GM20000 (cell line): ENCODE data around the gene CCDC27.

Source experiments
- DNase-seq: peaks from one replicate; pipeline ENCODE4 v3.0.0; 2012; ENCODE audit warnings: low spot score
- TF ChIP-seq, protein P1 (sequence below): IDR thresholded peaks from 2 replicates; pipeline ENCODE4 v1.5.1; 2012; ENCODE audit warnings: mild to moderate bottlenecking, control low read depth; ENCODE audit errors: extremely low read depth, missing control alignments

The CCDC27 gene

DNA sequence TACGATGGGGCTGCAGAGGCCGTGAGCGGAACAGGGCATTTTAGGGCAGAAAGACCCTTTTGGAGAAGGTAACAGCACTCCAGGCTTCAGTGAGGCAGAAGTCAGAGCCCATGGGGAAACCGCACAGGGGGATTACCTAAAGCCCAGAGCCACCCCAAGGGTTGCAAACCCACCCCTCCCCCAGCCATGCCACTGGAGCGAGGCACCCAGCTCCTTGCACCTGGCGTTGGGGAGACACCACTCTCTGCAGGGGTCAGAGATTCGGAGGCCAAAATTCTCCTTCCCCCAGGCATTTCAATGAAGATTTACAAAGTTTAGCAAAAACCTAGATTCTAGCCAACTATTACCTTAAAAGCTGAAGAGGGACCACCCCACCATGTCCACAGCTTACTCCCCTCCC is 38.4 kb upstream of the CCDC27 start:
- TF ChIP-seq, protein P1, sequence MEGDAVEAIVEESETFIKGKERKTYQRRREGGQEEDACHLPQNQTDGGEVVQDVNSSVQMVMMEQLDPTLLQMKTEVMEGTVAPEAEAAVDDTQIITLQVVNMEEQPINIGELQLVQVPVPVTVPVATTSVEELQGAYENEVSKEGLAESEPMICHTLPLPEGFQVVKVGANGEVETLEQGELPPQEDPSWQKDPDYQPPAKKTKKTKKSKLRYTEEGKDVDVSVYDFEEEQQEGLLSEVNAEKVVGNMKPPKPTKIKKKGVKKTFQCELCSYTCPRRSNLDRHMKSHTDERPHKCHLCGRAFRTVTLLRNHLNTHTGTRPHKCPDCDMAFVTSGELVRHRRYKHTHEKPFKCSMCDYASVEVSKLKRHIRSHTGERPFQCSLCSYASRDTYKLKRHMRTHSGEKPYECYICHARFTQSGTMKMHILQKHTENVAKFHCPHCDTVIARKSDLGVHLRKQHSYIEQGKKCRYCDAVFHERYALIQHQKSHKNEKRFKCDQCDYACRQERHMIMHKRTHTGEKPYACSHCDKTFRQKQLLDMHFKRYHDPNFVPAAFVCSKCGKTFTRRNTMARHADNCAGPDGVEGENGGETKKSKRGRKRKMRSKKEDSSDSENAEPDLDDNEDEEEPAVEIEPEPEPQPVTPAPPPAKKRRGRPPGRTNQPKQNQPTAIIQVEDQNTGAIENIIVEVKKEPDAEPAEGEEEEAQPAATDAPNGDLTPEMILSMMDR, result no peak
- no peak for DNase-seq

DNA sequence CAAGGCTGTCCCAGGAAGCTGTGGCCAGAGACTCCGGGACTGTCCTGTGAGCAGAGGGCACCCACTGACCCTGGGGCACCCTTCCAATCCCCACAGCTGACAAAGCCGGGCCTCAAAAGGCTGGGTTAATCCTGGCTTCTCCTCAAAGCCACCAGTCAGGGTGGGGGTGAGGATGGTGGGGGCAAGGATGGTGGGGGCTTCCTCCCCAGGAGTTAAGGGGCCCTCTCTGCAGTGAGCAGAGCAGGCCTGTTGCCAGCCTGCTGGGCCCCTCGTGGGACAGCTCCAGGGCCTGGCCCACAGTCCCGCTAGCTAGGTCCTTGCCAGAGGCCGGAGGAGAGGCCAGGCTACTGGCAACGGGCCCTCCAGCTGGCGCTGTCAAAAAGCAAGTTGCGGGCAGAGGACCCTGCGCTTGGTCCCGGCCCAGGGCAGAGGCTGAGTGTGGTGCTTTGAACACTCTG is 37.9 kb upstream of the CCDC27 start:
- TF ChIP-seq, protein P1, result no peak
- no peak for DNase-seq

DNA sequence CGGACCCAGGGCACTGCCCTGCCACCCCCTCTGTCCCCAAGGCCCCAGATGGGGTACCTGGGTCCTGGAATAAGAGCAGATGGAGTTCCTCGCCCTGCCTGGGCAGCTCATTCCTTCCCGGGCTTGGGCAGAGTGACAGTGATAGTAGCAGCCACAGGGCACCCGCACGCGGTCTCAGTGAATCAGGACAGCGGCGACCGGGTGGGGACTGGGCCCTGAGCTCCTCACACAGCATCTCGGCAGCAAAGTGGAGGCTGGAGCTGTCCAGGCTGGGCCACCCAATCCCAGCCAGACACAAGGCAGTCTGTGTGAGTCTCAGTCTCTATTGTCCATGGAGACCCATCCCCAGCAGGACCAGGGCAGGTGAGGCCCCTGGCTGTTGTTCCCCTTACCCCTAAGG is 37.4 kb upstream of the CCDC27 start:
- DNase-seq, result no peak
- TF ChIP-seq, protein P1, result no peak

DNA sequence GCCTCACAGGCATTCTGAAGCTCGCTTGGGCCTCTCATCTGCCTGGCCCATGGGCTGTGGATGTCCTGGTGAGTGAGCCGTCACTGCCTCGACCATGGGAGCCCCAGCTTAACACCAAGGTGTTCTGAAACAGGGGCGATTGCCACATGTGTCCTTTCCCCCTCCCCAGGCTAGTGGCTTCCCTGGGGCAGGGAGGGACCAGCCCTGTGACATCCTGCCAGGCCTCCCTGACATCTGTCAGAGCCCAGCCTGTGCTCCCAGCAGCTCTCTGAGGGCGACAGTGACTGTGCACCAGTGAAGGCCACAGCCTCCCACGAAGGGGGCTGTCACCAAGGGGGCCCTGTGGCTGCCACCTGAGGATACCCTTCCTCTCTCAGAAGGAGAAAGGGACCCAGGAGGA is 35.9 kb upstream of the CCDC27 start:
- TF ChIP-seq, protein P1, result no peak
- DNase-seq, result no peak

DNA sequence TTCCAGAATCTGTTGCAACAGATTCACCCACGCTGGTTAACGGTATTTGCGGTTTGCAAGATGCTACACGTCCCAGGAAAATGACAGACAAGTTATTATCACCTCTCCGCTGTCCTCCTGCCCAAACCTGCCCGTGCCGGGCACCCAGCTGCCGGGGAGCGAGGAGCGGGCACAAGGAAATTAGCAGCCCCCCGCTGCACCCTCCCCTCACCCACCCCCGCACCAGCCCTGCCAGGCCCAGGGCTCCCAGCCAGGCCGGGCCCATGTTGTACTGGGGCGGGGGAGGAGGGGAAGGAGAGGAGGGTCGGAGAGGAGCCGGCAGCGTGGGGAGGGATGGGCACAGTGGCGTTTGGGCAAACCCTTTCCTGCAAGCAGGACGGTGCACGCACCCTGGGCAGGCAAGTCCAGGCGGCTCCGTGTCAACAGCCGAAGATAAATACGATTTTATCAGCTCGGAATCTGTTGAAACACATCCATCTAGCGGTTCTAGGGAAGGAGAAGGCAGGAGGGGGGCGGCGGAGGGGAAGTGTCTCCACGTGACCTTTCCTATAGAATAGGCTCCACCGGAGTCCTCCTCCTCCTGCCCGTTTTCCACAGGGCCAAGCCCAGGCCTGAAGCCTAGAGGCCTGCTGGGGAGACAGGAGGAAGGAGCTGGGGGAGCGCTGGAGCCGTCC is 35.1 kb upstream of the CCDC27 start:
- TF ChIP-seq, protein P1, result no peak
- no peak for DNase-seq

DNA sequence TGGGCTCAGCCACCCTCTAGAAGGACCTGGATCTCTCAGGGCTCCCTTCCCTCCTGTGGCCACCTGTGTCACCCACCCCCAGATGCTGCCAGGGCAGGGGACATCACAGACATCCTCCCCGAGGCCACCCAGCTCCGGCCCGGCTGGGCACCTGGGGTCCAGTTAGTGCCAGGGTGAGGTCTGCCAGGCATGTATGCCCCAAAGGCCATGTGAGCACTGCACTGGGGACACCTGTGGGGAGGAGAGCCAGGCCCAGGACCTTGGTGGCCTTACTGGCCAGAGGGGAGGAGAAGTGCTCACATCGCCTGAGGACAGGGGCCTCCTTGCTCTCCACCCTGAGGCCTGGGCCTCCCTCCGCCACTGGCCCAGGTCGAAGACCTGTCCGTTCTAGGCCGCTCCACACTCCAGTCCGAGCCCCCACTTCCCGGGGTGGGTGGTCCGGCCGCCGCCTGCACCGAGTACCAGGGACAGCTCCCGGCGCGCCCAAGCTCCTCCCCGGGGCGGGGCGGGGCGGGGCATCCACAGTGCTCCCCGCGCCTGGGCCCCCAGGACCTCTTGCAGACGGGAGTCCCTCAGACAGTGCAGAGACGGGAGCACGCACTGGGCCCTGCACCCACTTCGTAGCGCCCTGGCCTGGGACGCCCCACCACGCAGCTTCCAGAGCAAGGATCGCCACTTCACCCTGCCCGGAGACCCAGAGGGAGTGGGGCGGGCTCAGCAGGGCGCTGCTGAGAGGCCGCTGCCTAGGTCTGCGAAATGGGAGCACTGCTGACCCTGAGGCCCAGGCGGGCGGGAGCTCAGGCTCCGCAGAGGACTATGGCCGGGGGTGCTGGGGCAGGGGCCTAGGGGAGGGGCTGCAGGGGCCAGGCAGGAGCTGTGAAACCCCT is 34.3 kb upstream of the CCDC27 start:
- peak; percentile 85 for DNase-seq

DNA sequence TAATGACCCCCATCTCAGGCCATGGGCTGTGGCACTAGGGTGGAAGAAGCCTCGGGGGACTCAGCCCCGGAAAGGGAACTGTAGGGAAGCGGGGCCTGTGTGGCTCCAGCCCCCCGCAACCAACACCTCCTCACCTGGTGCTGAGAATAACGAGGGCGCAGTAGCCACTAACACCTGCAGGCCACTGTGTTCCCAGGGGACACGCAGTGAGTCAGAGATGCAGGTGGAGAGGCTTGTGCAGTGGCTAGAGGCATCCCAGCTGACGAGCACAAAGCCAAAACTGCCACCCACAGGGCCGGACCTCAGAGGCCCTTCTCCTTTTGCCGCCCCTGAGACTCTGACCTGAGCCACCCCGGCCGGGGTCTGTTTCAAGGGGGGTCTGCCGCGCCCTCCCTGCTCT is 33.5 kb upstream of the CCDC27 start:
- TF ChIP-seq, protein P1, result no peak
- no peak for DNase-seq

More for the DNA sequence above, 34.3 kb upstream of the CCDC27 start:
- TF ChIP-seq, protein P1, result no peak
